ENCODE measurements around the gene SUSD6.

SUSD6 gene, protein sequence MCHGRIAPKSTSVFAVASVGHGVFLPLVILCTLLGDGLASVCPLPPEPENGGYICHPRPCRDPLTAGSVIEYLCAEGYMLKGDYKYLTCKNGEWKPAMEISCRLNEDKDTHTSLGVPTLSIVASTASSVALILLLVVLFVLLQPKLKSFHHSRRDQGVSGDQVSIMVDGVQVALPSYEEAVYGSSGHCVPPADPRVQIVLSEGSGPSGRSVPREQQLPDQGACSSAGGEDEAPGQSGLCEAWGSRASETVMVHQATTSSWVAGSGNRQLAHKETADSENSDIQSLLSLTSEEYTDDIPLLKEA

DNA sequence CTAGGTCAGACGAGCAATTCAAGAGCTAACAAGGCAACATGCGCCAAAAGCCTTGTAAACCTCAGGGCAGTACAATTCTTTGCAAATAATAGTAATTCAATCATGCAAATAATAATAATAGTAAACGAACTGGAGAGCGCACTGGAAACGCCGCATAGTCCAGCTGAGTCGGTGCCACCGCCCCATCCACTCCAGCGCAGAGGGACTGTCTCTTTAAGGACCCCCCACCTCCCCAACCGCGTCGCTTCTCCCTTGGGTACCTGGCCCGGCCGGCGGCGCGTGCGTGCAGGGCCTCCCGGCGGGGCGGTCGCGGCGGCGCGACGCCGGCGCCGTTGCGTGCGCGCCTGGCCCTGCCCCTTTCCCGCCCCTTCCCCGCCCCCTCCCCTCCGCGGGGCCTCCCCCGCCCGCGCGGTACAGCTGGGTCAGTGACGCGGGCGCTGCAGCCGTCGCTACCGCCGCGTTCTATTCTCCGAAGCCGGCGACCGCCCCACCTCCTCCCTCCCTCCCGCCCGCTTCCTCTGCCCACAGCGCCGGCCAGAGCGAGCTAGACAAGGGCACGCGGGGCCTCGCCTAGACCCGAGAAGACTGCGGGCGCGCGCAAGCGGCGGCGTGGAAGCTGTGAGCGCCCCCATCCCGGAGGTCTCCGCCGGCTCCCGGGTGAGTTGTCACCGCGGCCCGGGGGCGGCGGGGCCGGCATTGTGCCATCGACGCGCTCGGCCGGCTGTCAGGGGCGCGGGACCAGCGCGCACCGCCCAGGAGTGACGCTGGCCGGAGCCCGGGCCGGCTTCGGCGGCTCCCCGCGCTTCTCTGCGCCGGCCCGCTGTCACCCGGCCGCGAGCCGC, at the start of gene SUSD6:
Gene SUSD6 (plus strand): TSS at position 425 of the 842 bp plus-strand sequence. CDS start 46,997 bp downstream, outside the sequence.
- H3K4me3 ChIP-seq (ENCODE audit: low read depth, low read length) = peak within 1 kb of the TSS; percentile 82

DNA sequence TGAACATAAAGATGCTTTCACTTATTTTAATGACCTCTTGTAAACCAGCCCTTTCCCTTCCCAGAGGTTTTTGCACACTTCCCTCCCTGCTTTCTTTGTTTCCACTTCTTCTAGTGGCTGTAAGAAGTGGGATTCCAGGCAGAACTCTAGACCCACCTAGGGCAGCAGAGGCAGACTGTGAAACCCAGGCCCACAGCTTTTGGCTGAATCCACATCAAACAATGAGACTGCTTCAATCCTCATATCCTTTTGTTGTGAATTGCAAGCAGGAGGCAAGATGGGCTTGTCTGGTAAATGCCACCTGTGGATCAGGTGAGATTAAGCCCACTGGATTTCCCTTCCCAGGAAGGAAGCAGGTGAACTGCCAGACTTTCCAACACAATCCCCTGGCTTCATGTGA, 49.5 kb upstream of the SUSD6 start:
- DNase-seq (ENCODE audit: low read depth) = no peak
- H3K4me3 ChIP-seq (ENCODE audit: low read depth, low read length) = no peak overlapping the region

More for the DNA sequence above, at the start of gene SUSD6:
- peak; percentile 71 for DNase-seq (ENCODE audit: low read depth)

DNA sequence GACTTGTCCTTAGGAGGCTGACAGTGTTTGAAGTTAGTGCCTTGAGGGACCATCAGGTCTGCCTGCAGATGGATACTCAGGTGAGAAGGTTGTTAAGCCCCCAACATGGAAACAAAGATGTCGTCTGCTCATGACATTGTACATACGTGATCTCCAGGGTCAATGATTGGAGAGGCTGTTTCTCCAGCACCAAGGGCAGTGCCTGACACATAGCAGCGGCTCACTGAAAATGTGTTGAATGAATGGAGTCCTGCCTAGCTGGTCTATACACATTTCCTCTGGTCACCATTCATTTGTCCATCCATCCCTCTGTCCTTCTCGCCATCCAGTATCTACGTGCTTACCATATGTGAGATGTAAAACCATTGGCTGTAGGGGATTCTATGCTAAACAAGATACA, 43.8 kb upstream of the SUSD6 start:
- DNase-seq (ENCODE audit: low read depth) = no peak

DNA sequence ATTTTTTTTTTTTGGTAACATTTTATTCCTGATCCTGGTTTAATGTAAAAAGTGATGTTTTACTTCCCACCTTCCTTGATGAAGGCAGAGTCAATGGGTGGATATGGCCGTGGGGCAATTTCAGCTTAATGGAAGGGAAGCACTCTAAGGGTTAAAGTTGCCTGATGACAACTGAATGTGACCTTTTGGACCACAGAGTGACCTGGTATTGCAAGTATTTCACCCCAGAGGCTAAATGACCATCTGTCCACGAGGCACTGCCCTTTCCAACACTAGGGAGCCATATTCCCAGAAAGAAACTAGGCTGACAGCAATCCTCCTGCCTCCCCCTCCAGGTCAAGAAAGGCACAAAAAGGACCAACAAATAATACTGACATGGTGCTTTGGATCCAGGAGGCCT, 41.5 kb upstream of the SUSD6 start:
- H3K4me3 ChIP-seq (ENCODE audit: low read depth, low read length) = no peak overlapping the region
- DNase-seq (ENCODE audit: low read depth) = no peak

More for the DNA sequence above, 43.8 kb upstream of the SUSD6 start:
- no peak overlapping the region for H3K4me3 ChIP-seq (ENCODE audit: low read depth, low read length)

DNA sequence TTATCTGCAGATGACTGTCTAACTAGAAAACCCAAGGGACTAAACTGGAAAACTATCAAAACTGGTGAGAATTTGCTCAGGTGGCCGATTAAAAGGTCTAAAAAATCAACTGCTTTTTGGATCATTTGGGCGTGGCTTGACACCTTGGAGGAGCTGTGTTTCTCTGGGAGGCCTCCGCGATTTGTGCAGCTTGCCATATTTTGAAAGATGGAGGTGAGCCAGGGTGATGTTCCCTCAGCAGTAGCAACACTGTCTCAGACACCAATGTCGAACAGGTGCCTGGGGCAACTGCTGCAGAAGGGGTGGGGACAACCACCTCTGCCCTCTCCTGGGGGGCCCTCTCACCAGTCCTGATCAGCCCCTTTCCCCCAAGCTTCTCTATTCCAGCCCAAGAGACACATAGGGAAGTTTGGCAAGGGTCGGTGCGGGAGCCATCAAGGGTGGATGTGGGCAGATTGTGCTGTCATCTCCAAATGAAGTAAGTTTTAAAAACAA, 40.5 kb upstream of the SUSD6 start:
- no peak for DNase-seq (ENCODE audit: low read depth)
- H3K4me3 ChIP-seq (ENCODE audit: low read depth, low read length) = no peak overlapping the region

DNA sequence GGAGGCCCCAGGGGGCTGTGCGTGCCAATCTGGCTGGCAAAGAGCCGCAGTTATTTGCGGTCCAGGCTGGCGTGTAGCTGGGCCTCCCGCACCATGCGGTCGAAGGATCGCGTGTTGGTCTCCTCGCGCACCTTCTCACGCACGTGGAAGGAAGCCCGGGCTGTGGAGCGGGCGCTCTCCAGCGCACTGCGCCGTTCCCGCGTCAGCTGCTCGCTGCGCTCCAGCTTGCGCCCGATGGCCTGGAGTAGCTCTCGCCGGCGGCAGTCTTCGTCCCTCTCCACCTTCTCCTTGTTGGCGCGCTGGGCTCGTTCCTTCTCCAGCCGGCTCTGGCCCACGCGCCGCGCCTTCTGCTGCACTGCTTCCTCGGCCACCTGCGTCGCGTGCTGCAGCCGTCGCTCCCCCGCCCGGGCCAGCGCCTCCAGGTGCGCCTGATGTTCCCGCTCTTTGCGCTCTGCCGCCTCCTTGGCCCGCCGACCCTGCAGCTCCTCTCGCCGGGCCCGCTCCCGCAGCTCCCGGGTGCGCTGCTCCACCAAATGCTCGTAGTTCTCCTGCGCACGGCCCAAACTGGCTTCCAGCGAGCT, 39.9 kb upstream of the SUSD6 start:
- H3K4me3 ChIP-seq (ENCODE audit: low read depth, low read length) = peak overlapping the region; percentile 34
- DNase-seq (ENCODE audit: low read depth) = no peak

DNA sequence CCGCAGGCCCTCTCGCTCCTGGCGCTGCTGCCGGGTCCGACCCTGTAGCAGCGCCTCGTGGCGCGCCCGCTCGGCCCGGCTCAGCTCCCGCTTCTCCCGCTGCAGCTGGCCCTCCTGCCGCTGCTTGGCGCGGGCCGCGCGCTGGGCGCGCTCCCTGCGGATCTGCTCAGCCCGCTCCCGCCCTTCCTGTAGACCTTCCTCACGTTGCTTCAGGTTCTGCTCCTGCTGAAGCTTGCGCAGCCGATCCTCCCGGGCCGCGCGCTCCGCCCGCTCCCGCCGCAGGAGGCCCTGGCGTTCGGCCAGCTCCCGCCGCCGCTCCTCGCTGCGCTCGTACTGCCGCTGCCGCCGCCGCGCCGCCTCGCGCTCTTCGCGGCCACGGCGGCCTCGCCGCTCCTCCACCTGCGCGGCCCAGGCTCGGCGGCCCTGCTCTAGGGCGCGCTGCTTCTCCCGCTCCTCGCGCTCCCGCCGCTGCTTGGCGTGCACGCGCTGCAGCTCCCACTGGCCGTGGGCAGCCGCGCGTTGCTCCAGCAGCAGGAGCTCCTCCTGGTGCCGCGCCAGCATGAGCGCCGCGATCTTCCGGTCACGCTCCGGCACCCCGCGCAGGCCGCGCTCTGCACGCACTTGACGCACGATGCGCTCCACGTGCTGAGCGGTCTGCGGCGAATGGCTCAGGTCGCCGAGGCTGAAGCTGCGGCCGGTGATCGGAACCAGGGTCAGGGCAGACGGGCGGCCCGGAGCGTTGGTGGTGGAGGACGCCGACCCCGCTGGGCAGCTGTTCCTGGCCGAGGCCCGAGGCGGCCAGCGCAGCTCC, 39.2 kb upstream of the SUSD6 start:
- H3K4me3 ChIP-seq (ENCODE audit: low read depth, low read length) = peak overlapping the region; percentile 34
- no peak for DNase-seq (ENCODE audit: low read depth)

DNA sequence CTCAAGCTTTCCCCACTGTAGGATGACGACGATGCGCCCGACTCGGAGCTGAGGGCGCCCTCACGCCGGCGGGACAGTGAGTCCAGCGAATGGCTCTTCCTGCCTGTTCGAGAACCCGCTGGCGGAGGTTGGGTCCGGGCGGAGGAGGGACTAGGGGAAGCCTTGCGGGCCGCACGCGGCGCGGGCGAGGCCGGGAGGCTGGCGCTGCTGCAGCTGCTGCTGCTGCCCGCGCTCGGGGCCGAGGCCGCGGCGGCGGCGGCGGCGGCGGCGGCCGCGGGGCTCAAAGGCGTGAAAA, 38.6 kb upstream of the SUSD6 start:
- peak overlapping the region; percentile 29 for H3K4me3 ChIP-seq (ENCODE audit: low read depth, low read length)

DNA sequence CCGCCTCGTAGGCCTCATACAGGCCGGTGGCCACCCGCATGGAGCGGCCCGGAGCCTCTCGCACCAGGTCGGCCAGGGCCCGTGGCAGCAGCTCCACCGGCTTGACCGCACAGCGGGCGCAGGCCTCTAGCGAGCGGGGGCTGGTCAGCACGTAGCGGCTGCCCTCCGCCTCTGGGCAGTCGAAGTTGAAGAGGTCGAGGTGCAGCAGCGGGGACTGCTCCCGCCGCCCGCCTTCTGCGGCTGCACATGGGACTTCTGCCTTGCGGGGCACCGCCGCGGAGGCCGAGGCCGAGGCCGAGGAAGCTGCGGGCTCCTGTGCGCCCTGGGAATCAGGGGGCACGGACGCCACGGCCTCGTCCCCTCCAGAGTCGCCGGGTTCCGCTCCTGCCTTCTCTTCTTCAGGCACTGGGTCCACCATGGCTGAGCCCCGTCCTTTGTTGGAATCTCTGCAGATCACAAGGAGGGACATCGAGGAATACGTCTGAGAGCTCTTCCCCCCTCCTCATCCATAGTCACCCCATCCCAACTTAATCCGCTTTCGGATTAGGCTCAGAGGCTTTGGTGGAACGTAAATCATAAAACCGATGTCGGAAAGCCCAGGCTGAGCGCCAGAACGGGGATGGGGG, 38.1 kb upstream of the SUSD6 start:
- no peak overlapping the region for H3K4me3 ChIP-seq (ENCODE audit: low read depth, low read length)
- DNase-seq (ENCODE audit: low read depth) = no peak

More for the DNA sequence above, 38.6 kb upstream of the SUSD6 start:
- no peak for DNase-seq (ENCODE audit: low read depth)

DNA sequence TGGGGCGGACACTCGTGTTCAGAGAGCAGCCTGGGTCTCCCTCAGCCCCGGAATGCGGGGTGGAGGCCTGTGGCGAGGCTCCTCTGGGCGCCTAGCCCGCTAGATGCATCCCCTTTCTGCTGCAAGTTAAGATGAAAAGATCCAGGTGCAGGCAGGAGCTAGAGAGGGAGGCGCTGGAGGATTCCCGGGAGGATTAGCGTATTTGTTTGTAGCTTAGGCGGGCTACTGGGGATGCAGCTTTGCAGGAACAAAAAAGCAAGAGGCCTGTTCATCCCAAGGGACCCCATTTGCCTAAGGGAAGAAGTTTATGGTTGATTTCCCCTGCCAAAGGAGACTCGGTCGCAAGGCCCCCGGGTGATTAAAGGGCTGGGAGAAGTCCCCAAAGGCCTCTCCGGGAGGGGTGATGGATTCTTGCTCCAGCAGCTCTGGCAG, 37.5 kb upstream of the SUSD6 start:
- DNase-seq (ENCODE audit: low read depth) = no peak
- H3K4me3 ChIP-seq (ENCODE audit: low read depth, low read length) = no peak overlapping the region

DNA sequence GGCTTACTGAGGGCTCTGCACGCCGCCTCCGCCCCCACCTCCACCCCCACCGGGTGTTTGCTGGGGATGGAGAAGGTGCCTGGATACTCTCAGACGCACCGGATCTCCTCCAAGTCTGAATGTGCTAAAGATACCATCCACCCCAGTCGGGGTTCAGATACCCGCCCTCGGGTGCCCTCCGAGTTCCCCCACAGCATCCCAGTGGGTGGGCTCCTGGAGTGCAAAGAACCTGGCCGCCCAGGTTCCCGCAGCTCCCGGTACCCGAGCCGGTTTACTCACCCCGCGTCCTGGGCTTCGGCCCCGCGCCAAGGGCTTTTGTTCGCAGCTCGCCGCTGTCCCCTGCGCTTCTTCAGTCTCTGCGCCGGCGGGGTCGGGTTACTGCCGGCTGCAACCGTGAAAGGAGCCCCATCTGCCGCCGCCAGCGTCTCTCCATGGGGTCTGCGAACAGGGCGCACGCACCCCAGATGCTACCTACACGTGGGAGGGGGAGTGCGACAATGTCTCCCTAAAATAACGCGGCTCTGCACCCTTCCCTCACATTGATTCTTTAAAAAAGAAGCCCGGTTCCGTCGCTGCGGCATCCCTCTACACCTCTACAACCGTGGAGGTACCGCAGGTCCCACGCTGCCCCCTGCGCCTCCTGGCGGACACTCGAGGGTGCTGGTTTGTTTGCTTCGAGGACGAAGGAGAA, 37.0 kb upstream of the SUSD6 start, which contains the start of gene CCDC177:
Gene CCDC177 (minus strand): TSS at position 609 of the 691 bp plus-strand sequence. CDS start 1,249 bp downstream, outside the sequence.
- H3K4me3 ChIP-seq (ENCODE audit: low read depth, low read length) = peak within 1 kb of the TSS; percentile 17

DNA sequence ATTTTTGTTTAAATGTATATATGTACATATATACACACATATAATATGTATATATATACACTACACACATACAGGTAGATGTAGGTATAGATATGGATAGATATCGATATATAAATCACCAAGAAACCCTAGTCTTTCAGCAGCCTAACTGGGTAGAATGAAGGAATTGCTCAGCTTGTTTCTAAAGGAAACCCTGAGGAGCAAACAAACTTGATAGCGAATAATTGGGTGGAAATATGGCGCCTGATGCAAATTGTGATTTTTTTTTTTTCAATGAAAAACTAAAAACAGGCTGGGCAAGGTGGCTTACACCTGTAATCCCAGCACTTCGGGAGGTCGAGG, 36.5 kb upstream of the SUSD6 start:
- no peak overlapping the region for H3K4me3 ChIP-seq (ENCODE audit: low read depth, low read length)
- no peak for DNase-seq (ENCODE audit: low read depth)

More for the DNA sequence above, 37.0 kb upstream of the SUSD6 start, which contains the start of gene CCDC177:
- no peak for DNase-seq (ENCODE audit: low read depth)

DNA sequence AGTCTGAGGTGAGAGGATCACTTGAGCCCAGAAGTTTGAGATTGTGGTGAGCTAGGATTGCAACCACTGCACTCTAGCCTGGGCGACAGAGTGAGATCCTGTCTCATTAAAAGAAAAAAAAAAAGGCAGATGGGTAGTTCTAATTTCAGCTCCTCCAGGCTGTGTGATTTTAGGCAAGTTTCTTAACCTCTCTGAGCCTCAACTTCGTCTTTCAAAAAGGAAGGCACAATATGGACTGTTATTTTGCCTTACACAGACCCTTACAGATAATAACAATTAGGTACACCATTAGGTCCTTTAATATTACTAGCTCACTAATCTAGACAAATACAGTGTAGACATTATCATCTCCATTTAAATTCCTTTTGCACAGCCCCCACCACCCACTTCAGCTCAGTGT, 31.9 kb upstream of the SUSD6 start:
- no peak overlapping the region for H3K4me3 ChIP-seq (ENCODE audit: low read depth, low read length)
- no peak for DNase-seq (ENCODE audit: low read depth)

DNA sequence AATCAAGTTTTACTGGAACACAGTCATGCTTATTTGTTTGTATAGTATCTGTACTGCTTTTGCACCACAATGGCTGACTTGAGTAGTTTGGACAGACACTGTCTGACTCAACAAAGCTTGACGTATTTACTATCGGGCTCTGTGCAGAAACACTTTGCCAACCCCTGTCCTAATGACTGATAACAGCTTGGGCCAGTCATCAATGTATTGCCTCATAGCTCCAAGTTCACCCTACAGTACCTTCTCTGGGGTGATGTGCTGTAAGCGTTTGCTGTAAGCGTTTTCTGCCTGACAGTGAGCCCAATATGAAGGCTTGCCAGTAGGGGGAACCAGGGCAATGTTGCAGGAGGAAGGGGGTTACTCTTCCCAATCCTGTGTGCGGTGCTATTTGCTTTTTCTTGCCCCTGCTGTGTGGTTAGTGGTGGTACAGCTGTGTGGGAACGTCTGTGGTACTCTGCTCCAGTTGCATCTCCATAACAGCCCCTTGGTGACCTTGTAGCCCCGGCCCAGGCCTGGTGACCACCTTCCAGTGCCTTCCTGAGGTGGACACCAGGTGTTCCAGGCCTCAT, 31.3 kb upstream of the SUSD6 start:
- no peak overlapping the region for H3K4me3 ChIP-seq (ENCODE audit: low read depth, low read length)
- peak; percentile 79 for DNase-seq (ENCODE audit: low read depth)

DNA sequence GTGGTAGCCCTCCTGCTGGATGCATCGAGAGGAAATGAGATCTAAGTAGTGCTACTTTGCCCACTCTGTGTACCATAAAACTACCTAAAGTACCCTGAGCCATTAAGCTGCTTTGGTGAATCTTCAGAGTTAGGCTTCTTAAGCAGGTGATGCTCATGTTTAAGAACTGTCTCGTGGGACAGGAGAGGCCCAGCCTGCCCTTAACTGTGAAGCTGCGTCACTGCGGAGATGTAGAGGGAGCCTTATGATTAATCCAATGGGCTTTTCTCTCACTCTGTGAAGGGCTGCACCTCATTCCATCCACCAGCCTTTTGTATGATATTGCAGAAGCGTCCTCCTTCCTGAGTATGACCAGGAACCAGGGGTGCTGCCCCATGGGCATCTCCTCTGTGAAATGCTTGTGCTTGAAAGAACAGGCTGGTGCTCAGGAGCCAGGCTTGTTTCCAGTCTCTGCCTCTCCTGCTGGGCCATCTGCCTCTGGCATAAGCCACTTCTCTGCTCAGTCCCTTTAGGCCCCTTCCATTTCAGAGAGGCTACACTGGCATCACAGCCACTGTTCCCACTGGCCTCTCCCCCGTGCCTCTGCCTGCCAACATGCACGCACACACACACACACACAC, 30.0 kb upstream of the SUSD6 start:
- H3K4me3 ChIP-seq (ENCODE audit: low read depth, low read length) = no peak overlapping the region
- DNase-seq (ENCODE audit: low read depth) = no peak

DNA sequence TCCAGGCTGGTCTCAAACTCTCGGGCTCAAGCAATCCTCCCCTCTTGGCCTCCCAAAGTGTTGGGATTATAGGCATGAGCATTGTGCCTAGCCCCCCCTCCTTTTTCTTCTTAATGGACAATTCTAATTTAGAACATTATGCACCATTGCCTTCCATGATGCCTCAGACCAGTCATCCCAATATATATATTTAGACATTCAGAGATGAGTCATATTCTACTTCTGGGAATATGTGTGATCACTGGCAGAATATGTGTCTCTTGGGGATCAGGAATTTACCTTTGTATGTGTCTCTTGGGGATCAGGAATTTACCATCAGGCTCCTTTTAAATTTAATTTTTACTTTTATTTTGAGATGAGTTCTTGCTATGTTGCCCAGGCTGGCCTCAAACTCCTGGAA, 29.2 kb upstream of the SUSD6 start:
- H3K4me3 ChIP-seq (ENCODE audit: low read depth, low read length) = no peak overlapping the region
- DNase-seq (ENCODE audit: low read depth) = no peak

DNA sequence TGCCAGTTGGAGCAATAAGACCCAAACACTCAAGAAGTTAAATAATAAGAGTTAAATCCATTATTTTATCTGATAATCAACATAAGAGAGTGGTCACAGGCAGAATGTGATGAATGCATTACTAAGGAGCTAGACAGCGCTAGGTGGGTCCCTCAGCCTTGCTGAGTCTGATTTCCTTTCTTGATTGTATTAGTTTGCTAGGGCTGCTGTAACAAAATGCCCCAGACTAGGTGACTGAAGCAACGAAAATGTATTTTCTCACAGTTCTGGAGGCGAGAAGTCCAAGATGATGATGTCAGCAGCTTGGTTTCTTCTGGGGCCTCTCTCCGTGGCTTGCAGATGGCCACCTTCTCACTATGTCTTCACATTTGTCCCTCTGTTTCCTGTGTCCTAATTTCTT, 28.6 kb upstream of the SUSD6 start:
- DNase-seq (ENCODE audit: low read depth) = no peak

DNA sequence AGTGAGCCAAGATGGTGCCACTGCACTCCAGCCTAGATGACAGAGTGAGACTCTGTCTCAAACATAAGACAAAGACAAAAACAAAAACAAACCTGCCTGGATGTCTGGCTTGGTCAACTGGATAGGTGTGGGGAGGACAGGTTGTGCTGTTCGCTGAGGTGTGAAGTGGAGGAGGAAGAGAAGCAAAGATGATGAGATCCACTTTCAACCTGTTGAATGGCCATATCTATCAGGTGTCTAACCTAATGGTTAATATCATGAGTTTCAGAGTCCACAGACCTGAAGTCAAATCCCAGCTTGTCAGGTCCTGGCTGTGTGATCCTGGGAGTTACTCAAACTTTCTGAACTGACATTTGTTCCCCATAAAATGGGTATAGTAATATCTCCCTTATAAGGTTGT, 27.0 kb upstream of the SUSD6 start:
- no peak overlapping the region for H3K4me3 ChIP-seq (ENCODE audit: low read depth, low read length)
- no peak for DNase-seq (ENCODE audit: low read depth)

More for the DNA sequence above, 28.6 kb upstream of the SUSD6 start:
- H3K4me3 ChIP-seq (ENCODE audit: low read depth, low read length) = no peak overlapping the region
